Kasumi-1 (cell line): ENCODE measurements around the gene CHSY3.
A peak's percentile ranks its signal among the peaks of the same experiment; 100 is the strongest.

ENCODE experiments used
- DNase-seq, 2 experiments: peaks; one replicate each; lab custom pipeline; 2025; lab: John Stamatoyannopoulos, UW

The CHSY3 gene

GRCh38 chr5:130024006-130024405, 119.7 kb downstream of the CHSY3 start:
- no peak for DNase-seq

GRCh38 chr5:130025511-130025910, 121.2 kb downstream of the CHSY3 start:
- no peak for DNase-seq

- no peak for DNase-seq
Observed at GRCh38 chr5:130032807-130033206, 128.5 kb downstream of the CHSY3 start.

GRCh38 chr5:130034566-130035210, 130.4 kb downstream of the CHSY3 start:
- peak; percentile 58 to 67 for DNase-seq

GRCh38 chr5:130035388-130035787, 131.1 kb downstream of the CHSY3 start:
- DNase-seq, result no peak

GRCh38 chr5:130037905-130038304, 133.6 kb downstream of the CHSY3 start:
- DNase-seq, result no peak

GRCh38 chr5:130043834-130044233, 139.6 kb downstream of the CHSY3 start:
- no peak for DNase-seq

GRCh38 chr5:130045334-130045733, 141.1 kb downstream of the CHSY3 start:
- DNase-seq, result no peak

- DNase-seq, result no peak
Observed at GRCh38 chr5:130050585-130050984, 146.3 kb downstream of the CHSY3 start.

GRCh38 chr5:130052752-130053151, 148.5 kb downstream of the CHSY3 start:
- no peak for DNase-seq

GRCh38 chr5:130055572-130055971, 151.3 kb downstream of the CHSY3 start:
- no peak for DNase-seq

- DNase-seq, result no peak
Observed at GRCh38 chr5:130061746-130062145, 157.5 kb downstream of the CHSY3 start.

- no peak for DNase-seq
Observed at GRCh38 chr5:130063603-130064002, 159.3 kb downstream of the CHSY3 start.

- no peak for DNase-seq
Observed at GRCh38 chr5:130064484-130064883, 160.2 kb downstream of the CHSY3 start.

- DNase-seq, result no peak
Observed at GRCh38 chr5:130065617-130066016, 161.4 kb downstream of the CHSY3 start.

- no peak for DNase-seq
Observed at GRCh38 chr5:130066644-130067043, 162.4 kb downstream of the CHSY3 start.

- no peak for DNase-seq
Observed at GRCh38 chr5:130067364-130067763, 163.1 kb downstream of the CHSY3 start.

GRCh38 chr5:130068101-130068500, 163.8 kb downstream of the CHSY3 start:
- no peak for DNase-seq

GRCh38 chr5:130068988-130069387, 164.7 kb downstream of the CHSY3 start:
- no peak for DNase-seq

GRCh38 chr5:130074820-130075219, 170.6 kb downstream of the CHSY3 start:
- DNase-seq, result no peak

- DNase-seq, result peak; percentile 9 to 10
Observed at GRCh38 chr5:130077007-130077406, 172.7 kb downstream of the CHSY3 start.

- no peak for DNase-seq
Observed at GRCh38 chr5:130078661-130079060, 174.4 kb downstream of the CHSY3 start.

- DNase-seq, result no peak
Observed at GRCh38 chr5:130090569-130091270, 186.5 kb downstream of the CHSY3 start.

GRCh38 chr5:130092991-130093390, 188.7 kb downstream of the CHSY3 start:
- DNase-seq, result no peak
